NCI-H446 (cell line): Measurements from ENCODE around the gene GRIN2A.

ENCODE experiments used
- DNase-seq, 2 experiments: peaks; one replicate each; lab custom pipeline; 2025; lab: John Stamatoyannopoulos, UW

Gene GRIN2A

DNA sequence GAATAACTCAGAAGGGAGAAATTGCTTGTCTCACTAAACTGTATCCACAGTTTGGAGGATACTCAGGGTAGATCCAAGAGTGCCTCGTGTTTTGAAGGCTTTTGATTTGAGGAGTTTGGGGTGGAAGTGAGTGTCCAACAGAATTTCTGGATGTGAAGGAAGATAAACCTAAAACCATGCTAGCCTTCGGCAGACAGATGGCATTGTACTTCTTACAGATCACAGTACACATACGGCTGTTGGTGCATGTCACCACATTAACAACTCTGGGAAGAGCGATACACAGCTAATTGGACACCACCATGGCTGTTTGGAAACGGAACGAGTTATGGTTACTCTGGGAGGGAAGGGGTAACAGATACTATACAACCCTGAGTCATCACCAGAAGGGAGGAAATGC is 420.4 kb downstream of the GRIN2A start:
- no peak for DNase-seq

DNA sequence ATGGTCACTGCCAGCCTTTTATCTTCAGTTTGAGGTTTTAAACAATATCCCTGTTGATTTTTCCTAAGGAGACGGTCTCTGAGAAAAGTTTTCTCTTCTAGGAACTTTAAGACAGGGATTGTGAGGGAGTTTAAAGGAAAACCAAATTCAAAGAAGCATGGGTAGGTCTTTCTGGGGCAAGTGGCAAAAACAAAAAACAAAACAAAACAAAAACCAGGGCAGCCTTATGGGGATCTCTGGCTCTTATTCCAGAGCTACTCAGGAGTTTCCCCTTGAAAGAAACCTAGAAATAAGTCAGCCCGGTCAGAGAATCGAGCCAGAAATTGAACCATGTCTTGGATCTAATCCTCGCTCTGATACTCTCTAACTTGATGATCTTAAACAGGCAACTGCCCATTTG is 424.5 kb downstream of the GRIN2A start:
- DNase-seq, result no peak

DNA sequence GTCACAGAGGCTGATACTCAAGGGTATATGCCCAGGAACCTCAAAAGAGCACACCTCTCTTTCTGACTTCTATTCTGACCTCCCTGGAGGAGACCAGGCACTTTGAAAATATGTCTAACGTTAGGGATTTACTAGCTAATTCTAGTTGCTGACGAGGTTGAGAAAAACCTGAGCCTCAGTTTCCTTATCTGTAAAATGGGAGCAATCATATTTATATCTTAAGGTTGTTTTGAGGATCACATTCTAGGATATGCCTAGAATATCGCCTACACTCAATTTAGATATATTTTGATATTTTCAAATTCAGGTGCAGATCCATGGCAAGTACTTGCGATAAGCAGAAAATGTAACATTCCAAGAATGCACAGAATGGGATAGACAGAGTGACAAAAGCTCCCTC is 425.8 kb downstream of the GRIN2A start:
- DNase-seq, result no peak

DNA sequence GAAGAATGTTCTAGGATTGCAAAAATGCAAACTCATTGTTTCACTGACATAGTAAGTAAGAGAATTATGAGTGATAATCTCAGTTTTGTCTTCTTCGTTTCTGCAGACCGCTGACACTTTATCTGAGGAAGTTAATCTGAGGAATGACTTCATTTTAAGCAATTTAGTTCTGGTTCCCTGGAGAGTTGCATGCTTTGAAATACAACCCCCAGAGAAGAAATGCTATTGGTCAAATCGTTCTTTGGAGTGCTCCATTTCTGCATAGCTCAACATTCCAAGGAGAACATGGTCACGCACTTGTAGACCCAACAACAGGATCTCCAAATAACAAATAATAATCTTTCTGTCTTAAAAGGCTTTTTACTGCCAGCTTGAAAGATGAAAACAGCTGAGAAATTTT is 427.1 kb downstream of the GRIN2A start:
- no peak for DNase-seq

DNA sequence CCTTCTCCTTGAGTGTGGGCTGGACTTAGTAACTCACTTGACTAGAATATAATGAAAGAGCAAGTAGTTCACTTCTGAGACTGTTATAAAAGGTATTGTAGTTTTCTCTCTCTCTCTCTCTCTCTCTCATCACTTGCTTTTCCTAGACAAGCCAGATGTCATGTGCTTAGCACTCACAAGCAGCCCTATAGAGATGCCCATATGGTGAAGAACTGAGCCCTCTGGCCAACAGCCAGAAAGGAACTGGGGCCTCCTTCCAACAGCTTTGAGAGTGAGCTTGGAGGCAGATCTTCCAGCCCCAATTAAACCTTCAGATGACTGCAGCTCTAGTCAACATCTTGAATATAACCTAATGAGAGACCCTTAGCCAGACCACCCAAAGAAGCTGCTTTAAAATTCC is 440.5 kb downstream of the GRIN2A start:
- no peak for DNase-seq

DNA sequence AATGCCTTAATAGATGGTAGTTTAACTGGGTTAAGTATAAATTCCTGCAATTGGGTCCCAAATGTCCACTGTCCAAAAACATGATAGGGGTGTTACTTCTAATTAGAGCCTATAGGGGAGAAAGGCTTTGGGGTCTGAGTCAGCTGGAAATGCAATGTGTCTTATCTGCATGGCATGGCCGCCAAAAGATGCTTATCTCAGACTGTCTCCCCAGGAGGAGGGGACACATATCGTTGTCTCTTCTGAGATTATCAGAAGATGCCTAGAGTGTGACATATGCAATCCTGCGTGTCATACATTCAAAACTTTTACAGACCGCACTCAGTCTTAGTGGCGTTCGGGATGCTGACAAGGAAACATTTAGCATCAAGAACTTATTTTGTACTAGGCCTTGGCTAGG is 442.9 kb downstream of the GRIN2A start:
- DNase-seq, result no peak

DNA sequence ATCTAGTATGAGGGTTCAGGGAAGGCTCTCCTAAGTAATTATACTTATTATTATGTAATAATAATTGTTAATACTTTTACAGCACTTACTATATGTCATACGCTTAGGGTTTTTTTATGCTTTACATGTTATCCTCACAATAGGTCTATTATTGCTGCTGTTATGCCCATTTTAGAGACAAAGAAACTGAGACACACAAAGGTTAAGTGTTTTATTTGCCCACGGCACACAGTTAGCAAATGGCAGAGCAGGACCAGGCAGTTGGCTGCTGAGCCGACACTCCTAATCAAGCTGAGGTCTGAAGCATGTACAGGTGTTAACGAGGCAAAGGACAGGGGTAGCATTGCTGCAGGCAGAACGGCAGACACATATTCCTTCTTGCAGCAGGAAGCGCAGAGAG is 443.5 kb downstream of the GRIN2A start:
- no peak for DNase-seq

DNA sequence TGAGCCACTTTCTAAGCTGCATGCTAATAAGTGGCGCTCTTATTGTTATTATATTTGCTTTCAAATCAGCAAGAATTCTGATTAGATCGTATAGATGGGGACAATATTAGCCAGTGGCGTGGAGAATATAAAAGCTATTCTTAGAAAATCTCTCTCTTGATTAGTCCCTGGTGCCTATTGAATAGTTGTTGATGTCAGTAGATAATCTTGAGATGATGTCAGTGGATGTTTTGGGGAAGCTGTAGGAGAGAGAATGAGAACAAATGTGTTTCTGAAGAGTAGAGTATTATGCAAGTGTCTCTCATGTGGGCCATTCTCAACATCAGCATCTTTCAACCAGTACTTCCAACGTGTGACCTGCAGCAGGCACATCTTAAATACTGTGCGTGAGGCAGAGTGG is 445.7 kb downstream of the GRIN2A start:
- DNase-seq, result no peak

DNA sequence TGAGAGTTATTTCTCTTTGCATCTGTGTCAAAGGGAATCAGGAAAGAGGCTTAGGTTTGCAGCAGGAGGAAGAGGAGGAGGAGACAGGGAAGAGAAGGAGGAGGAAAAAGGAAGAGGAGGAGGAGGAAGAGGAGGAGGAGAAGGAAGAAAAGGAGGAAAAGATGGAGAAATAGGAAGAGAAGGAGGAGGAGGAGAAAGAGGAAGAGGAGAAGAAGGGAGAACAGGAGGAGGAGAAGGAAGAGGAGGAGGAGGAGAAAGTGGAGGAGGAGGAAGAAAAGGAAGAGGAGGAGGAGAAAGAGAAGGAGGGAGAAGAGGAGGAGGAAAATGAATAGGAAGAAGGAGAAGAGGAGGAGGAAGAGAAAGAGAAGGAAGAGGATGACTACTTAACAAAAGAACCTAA is 459.1 kb downstream of the GRIN2A start:
- DNase-seq, result no peak

DNA sequence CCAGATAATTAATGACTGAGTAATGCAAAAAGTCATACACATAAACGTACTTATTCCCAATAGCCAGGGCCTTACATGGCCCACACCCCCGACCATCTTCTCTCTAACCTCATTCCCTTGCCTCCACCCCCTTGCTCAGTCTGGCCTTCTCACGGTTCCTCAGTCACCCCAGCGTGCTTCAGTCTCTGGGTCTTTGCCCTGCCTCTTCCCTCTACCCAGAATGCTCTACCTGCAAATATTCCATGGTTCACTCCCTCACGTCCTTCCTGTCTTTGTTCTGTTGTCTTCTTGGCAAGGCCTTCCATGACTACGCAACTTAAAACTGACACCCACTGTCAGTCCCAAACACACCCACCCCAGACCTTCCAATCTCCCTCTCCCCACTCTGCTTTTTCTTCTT is 468.3 kb downstream of the GRIN2A start:
- no peak for DNase-seq

DNA sequence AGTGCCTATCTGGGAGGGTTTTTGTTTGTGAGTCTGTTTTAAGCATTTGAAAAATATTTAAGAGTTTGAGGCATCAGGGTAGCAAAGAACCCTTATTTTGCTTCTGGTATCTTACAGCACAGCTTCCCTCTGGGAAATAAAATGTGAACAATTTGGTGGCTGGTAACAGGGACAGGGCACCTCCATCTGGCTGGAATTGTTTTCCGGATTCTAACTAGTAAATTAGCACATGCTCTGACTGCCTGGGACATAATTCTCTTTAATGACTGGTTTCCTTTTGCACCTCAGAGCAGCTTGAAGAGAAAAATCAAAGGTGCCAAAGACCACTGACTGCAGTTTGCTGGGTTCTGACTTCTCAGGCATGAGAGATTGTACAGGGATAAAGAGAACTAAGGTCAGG is 469.1 kb downstream of the GRIN2A start:
- no peak for DNase-seq

DNA sequence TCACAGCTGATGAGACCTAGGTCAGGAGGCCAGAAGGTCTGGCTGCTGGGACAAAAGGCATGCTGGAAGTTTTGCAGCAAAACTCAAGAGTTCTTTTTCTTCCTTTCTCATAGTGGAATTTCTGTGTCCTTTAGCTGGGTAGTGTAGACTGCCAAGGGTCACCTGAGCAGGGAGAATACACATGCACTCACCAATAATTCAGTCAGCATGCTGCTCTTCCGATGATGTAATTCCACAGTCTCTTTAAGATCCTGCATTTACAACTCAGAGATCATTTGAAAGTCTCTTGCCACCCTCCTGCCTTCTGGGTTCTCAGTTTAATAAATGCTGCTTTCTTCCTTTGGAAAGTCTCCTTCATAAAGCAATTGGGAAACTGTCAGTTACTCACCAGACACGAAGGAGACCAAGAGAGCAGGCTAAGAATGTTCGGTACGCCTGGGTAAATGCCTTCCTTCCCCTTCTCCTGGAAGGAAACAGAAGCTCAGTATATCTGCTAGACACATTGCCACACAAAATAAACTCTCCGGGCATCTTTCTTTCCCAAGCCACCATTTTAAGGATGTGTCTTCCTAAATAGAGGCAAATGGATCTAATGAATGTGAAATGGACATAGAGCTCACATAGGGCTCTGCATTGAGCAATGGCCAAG is 473.1 kb downstream of the GRIN2A start:
- DNase-seq, result no peak

DNA sequence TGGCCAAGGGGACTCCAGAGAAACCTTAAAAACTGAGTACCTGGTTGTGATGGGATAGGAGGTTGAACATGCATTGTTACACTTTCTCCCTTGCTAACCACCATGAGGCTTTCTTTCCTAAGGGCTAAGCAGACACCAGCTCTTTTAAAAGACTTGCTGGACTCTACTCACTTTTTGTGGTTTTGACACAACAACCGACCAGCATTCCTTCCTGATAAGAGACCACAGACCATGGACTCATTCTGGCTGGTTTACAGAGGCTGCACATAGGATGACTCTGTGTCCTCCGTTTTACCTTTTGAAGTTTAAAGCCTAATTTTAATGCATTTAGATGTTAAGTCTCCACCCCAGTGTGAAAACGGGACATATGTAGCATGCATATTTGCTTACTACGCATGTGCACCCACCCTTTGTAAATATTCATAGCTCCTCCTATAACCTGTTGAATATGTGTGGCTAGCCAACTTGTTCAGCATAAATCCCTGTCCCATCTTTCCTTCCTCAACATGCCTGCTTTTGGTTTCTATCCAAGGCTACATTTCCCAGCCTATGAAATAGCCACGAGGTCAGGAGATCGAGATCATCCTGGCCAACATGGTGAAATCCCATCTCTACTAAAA is 475.9 kb downstream of the GRIN2A start:
- DNase-seq, result no peak

DNA sequence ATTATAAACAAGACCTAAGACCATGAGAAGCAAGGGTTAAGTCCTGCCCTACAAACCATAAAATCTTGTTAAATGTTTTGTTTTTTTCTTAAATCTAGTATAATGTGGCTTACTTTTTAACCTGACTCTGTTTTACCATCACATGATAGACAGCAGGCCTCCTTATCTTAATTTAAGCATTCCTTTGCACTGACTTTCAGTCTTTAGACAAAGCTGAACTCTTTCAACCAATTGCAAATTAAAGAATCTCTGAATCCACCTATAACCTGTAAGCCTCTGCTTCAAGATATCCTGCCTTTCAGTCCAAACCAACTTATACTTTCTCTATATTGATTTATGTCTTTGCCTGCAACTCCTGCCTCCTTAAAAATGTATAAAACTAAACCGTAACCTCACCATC is 478.5 kb downstream of the GRIN2A start:
- no peak for DNase-seq
